Keratinocyte (primary cell): ENCODE data around the gene PACS2.

Source experiments
- EZH2 ChIP-seq: IDR thresholded peaks from one replicate; pipeline ENCODE4 v1.6.1; 2012; ENCODE audit warnings: inconsistent platforms, mild to moderate bottlenecking, low read length, moderate library complexity
- TF ChIP-seq, protein P1 (sequence below), 3 experiments: IDR thresholded peaks in 1 of 3; conservative IDR thresholded peaks in 1 of 3; optimal IDR thresholded peaks in 1 of 3; 2 replicates in 2 of 3; 3 replicates in 1 of 3; pipeline versions ENCODE3 to v1.5.1; 2011; ENCODE audit warnings: low read length in 3 of 3, mild to moderate bottlenecking in 3 of 3, moderate library complexity in 2 of 3, control low read depth in 1 of 3, inconsistent platforms in 1 of 3; ENCODE audit not compliant: insufficient read depth in 2 of 3; ENCODE audit errors: extremely low read depth in 1 of 3

DNA sequence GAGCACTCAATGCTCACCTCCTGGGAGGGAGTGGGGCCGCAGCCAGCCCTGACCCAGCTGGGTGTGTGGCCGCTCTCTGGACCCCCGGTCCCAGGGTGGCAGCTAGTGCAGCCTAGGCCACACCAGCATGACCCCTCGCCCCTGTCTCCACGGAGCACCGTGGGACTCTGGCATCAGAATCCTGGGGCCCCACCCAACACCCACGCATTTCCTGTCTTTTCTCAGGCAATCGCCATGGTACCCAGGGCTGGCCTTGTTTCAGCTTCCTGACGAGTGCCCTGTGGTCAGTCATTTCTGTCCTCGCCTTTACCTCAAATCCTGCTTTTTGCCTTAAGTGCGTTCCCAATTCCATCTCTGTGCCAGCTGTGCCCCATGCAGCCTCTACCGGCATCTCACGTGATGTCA lies 15.9 kb downstream of the PACS2 start:
- no peak for TF ChIP-seq EZH2
- TF ChIP-seq, protein P1, sequence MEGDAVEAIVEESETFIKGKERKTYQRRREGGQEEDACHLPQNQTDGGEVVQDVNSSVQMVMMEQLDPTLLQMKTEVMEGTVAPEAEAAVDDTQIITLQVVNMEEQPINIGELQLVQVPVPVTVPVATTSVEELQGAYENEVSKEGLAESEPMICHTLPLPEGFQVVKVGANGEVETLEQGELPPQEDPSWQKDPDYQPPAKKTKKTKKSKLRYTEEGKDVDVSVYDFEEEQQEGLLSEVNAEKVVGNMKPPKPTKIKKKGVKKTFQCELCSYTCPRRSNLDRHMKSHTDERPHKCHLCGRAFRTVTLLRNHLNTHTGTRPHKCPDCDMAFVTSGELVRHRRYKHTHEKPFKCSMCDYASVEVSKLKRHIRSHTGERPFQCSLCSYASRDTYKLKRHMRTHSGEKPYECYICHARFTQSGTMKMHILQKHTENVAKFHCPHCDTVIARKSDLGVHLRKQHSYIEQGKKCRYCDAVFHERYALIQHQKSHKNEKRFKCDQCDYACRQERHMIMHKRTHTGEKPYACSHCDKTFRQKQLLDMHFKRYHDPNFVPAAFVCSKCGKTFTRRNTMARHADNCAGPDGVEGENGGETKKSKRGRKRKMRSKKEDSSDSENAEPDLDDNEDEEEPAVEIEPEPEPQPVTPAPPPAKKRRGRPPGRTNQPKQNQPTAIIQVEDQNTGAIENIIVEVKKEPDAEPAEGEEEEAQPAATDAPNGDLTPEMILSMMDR (optimal IDR thresholded peaks at IDR 0.05 in 1 of 3, IDR thresholded peaks at IDR 0.05 in 1 of 3, conservative IDR thresholded peaks at IDR 0.05 in 1 of 3; ENCODE audit: extremely low read depth in 1 of 3, insufficient read depth in 2 of 3, low read length in 3 of 3): no peak
